GM18870 (cell line): ENCODE data around the gene ERH.

Experiments
- ATAC-seq: cut with Tn5 transposase; IDR thresholded peaks from one replicate; pipeline ENCODE4 v1.9.1; 2021; ENCODE audit warnings: moderate library complexity; ENCODE audit not compliant: unreplicated experiment

Gene ERH

GRCh38 chr14:69331206-69331605 lies 66.9 kb downstream of the ERH start:
- no peak for ATAC-seq
